Liver (tissue), 9 donors: ENCODE measurements around the gene TCHP. TPM values are rescaled to one million over a fixed set of nuclear protein-coding genes. Genes with fewer than 3 reads are reported as not detected.
"Not testable (repeated sequence)": the region's sequence is repeated elsewhere in the genome, so short reads cannot be mapped to it uniquely, and the experiment has no call there.

Experiments
- DNase-seq: peaks from one replicate; pipeline ENCODE4 v3.0.0-alpha.2; 2017; ENCODE audit warnings: low spot score
- H3K27ac ChIP-seq, 2 donors: one replicate each; pipeline ENCODE4 v1.7.0; 2013; ENCODE audit warnings: inconsistent platforms in 2 of 2, low read length in 2 of 2, control low read depth in 1 of 2, low read depth in 1 of 2, mild to moderate bottlenecking in 1 of 2
- H3K27me3 ChIP-seq, 4 donors: one replicate each; pipeline versions ENCODE4 v1.6.1 to v1.7.0; 2013; ENCODE audit warnings: low read length in 3 of 4, inconsistent platforms in 1 of 4, mild to moderate bottlenecking in 1 of 4, moderate library complexity in 1 of 4; ENCODE audit not compliant: control insufficient read depth in 4 of 4, insufficient read depth in 4 of 4
- H3K36me3 ChIP-seq, 4 donors: one replicate each; pipeline versions ENCODE4 v1.6.1 to v1.7.0; 2013; ENCODE audit warnings: low read length in 3 of 4, mild to moderate bottlenecking in 3 of 4, low read depth in 1 of 4, moderate library complexity in 1 of 4; ENCODE audit not compliant: control insufficient read depth in 4 of 4, insufficient read depth in 3 of 4
- H3K4me1 ChIP-seq, 4 donors: one replicate each; pipeline versions ENCODE4 v1.6.1 to v1.7.0; 2013; ENCODE audit warnings: low read length in 3 of 4, mild to moderate bottlenecking in 3 of 4, moderate library complexity in 1 of 4; ENCODE audit not compliant: control insufficient read depth in 4 of 4, insufficient read depth in 4 of 4
- H3K4me3 ChIP-seq, 3 donors: one replicate each; pipeline versions ENCODE4 v1.6.1 to v1.7.0; 2013; ENCODE audit warnings: low read length in 3 of 3, control low read depth in 1 of 3, low read depth in 1 of 3, mild to moderate bottlenecking in 1 of 3
- H3K9ac ChIP-seq, 2 donors: one replicate each; pipeline ENCODE4 v1.7.0; 2013; ENCODE audit warnings: low read length in 2 of 2, mild to moderate bottlenecking in 2 of 2, moderate library complexity in 2 of 2, control low read depth in 1 of 2, low read depth in 1 of 2
- H3K9me3 ChIP-seq, 4 donors: one replicate each; pipeline versions ENCODE4 v1.6.1 to v1.7.0; 2013; ENCODE audit warnings: low read length in 3 of 4; ENCODE audit not compliant: control insufficient read depth in 4 of 4
- EGR1 ChIP-seq, 2 donors: IDR thresholded peaks; 2 replicates each; pipeline ENCODE4 v1.6.1; 2016 to 2018; ENCODE audit warnings: antibody characterized with exemption in 2 of 2, low read depth in 2 of 2
- FOXA1 ChIP-seq: IDR thresholded peaks from 2 replicates; pipeline ENCODE4 v1.6.1; 2016; ENCODE audit warnings: antibody characterized with exemption
- FOXA2 ChIP-seq: IDR thresholded peaks from 2 replicates; pipeline ENCODE4 v1.6.1; 2016; ENCODE audit warnings: antibody characterized with exemption
- HNF4A ChIP-seq, 2 donors: conservative IDR thresholded peaks; 2 replicates each; pipeline ENCODE4 v1.6.1; 2016; ENCODE audit warnings: antibody characterized with exemption in 2 of 2, mild to moderate bottlenecking in 2 of 2
- HNF4G ChIP-seq: IDR thresholded peaks from 2 replicates; pipeline ENCODE4 v1.6.1; 2016; ENCODE audit warnings: antibody characterized with exemption
- JUND ChIP-seq, 2 donors: IDR thresholded peaks; 2 replicates each; pipeline ENCODE4 v1.6.1; 2016; ENCODE audit warnings: antibody characterized with exemption in 2 of 2
- NR2F2 ChIP-seq: IDR thresholded peaks from 2 replicates; pipeline ENCODE4 v1.6.1; 2016; ENCODE audit warnings: antibody characterized with exemption
- RAD21 ChIP-seq, 2 donors: IDR thresholded peaks; 2 replicates each; pipeline ENCODE4 v1.6.1; 2016; ENCODE audit warnings: antibody characterized with exemption in 2 of 2, mild to moderate bottlenecking in 2 of 2
- RXRA ChIP-seq, 2 donors: IDR thresholded peaks; 2 replicates each; pipeline ENCODE4 v1.6.1; 2017 to 2018; ENCODE audit warnings: antibody characterized with exemption in 2 of 2, mild to moderate bottlenecking in 1 of 2
- YY1 ChIP-seq: IDR thresholded peaks from 2 replicates; pipeline ENCODE4 v1.6.1; 2016; ENCODE audit warnings: antibody characterized with exemption, mild to moderate bottlenecking
- WGBS: extraction: QIAGEN DNeasy Blood & Tissue Kit; methylation state at CpG from one replicate; pipeline ENCODE4 v1.1.7; 2013; 5-methylcytosine and 5-hydroxymethylcytosine counted together
- polyA plus RNA-seq, 2 donors: library from polyadenylated mRNA; stranded (reverse) in 1 of 2; unstranded in 1 of 2; fragments of 200-250 nt in 1 of 2; fragments of >200 nt in 1 of 2; fragmentation: Nextera tagmentation in 1 of 2; extraction: Ambion mirVana in 1 of 2; gene quantifications; one replicate each; pipeline versions ENCODE4 v1.2.1 to v1.2.3, GENCODE V29; 2013 to 2015
- total RNA-seq, 2 donors: library from RNA; depleted of rRNA; stranded (reverse); fragments of >200 nt; gene quantifications; one replicate each; pipeline ENCODE4 v1.2.3, GENCODE V29; 2014
- TF ChIP-seq, protein P1 (sequence below): fragments of 150-350 bp; IDR thresholded peaks from 2 replicates; pipeline ENCODE4 v1.5.1; 2017; ENCODE audit warnings: improper control_type of control experiment, low read depth, low read length; ENCODE audit not compliant: missing input control
- TF ChIP-seq, protein P2 (sequence below): IDR thresholded peaks from 2 replicates; pipeline ENCODE4 v1.6.1; 2016; ENCODE audit warnings: antibody characterized with exemption
- donor health status: healthy.
- donor health status: healthy.
- donor health status: healthy.
- donor health status: healthy.
- donor health status: healthy.

The TCHP gene
- total and polyA plus RNA-seq, 4 donors = 5.0 to 9.8 (median 5.2) TPM

DNA sequence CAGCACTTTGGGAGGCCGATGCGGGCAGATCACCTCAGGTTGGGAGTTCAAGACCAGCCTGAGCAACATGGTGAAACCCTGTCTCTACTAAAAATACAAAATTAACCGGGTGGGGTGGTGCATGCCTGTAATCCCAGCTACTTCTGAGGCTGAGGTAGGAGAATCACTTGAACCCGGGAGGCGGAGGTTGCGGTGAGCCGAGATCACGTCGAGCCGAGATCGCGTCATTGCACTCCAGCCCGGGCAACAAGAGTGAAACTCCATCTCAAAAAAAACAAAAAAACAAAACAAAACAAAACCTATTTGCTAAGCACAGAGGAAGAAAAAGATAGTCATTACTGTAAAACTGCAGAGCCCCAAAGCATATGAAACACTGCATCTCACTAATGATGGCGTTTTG is 29.3 kb downstream of the TCHP start:
- 95% methylated on average over 14 of the region's 14 CpGs for WGBS
- H3K27ac ChIP-seq, H3K4me3 ChIP-seq, H3K9me3 ChIP-seq, H3K9ac ChIP-seq, H3K27me3 ChIP-seq, H3K4me1 ChIP-seq, DNase-seq: not testable (repeated sequence)
- peaks cover 7 to 40% (median 29%) of the 10 kb centered on the region in 4 donors for H3K36me3 ChIP-seq

DNA sequence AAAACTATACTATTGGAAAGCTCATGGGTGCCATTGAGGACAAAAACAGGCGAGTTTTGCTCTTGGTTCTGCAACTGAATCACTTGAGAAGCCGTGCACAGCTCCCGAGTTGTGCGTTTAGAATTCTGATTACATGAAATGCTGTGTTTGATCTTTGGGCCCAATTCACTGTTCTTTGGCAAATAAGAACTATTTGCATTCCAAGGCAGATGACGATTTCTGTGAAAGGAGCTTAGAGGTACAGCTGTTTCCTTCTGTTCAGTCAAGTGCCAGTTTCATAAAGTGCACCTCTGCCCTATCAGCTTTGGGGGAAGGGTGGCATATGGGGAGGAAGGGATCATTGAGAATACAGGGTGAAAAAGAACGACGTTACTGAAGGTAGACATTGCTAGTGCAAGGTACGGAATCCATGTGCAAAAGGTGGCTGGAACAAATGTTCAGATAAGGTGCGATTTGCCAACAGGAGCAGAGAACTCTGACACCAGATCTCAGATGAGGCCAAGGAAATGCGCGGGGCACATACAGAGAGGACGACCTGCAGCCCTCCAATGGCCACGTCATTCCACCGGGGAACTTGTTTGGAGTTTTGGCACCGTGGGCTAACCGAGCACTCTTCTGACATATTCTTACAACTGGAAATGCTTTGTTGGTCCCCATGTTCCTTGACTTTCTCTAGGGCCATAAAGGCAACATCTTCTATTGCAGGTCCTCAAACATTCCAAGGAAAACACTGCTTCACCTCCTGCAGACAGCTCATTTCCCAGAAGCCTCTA is 30.1 kb downstream of the TCHP start:
- Histone ChIP-seq H3K9me3 (no peaks in the 10 kb centered on the region), H3K4me3 (no peak overlapping the region), H3K27me3 (no peaks in the 10 kb centered on the region), H3K36me3 (peaks cover 7 to 42% (median 29%) of the 10 kb centered on the region in 4 donors), H3K9ac (no peak overlapping the region), H3K27ac (no peak overlapping the region), H3K4me1 (no peaks in the 10 kb centered on the region)
- TF ChIP-seq FOXA2 (no peak), HNF4G (no peak)
- TF ChIP-seq, protein P1, sequence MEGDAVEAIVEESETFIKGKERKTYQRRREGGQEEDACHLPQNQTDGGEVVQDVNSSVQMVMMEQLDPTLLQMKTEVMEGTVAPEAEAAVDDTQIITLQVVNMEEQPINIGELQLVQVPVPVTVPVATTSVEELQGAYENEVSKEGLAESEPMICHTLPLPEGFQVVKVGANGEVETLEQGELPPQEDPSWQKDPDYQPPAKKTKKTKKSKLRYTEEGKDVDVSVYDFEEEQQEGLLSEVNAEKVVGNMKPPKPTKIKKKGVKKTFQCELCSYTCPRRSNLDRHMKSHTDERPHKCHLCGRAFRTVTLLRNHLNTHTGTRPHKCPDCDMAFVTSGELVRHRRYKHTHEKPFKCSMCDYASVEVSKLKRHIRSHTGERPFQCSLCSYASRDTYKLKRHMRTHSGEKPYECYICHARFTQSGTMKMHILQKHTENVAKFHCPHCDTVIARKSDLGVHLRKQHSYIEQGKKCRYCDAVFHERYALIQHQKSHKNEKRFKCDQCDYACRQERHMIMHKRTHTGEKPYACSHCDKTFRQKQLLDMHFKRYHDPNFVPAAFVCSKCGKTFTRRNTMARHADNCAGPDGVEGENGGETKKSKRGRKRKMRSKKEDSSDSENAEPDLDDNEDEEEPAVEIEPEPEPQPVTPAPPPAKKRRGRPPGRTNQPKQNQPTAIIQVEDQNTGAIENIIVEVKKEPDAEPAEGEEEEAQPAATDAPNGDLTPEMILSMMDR = no peak
- 83% methylated on average over 16 of the region's 16 CpGs for WGBS
- no peak for DNase-seq

DNA sequence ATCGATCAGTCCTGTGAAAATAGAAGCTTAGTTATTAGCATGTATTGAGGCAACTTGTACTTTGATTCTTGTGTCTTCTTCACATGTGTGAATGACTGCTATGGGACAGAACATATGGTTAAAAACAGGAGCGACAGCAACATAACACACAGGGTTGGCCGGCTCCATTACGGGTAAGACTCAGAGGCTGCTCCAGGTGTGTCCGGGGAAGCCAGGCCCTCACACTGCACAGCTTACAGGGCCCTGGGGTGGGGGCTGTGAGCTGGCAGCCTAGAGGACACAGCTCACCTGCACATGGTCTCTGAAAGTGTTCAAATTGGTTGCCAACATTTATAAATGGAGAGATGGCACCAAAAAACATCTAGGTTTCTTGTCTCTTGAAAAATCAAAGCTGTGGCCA is 31.1 kb downstream of the TCHP start:
- H3K27ac ChIP-seq = no peak overlapping the region
- no peak for TF ChIP-seq FOXA1
- TF ChIP-seq EGR1 (IDR thresholded peaks at IDR 0.05; ENCODE audit: low read depth in 2 of 2) = no peak
- TF ChIP-seq, protein P2, sequence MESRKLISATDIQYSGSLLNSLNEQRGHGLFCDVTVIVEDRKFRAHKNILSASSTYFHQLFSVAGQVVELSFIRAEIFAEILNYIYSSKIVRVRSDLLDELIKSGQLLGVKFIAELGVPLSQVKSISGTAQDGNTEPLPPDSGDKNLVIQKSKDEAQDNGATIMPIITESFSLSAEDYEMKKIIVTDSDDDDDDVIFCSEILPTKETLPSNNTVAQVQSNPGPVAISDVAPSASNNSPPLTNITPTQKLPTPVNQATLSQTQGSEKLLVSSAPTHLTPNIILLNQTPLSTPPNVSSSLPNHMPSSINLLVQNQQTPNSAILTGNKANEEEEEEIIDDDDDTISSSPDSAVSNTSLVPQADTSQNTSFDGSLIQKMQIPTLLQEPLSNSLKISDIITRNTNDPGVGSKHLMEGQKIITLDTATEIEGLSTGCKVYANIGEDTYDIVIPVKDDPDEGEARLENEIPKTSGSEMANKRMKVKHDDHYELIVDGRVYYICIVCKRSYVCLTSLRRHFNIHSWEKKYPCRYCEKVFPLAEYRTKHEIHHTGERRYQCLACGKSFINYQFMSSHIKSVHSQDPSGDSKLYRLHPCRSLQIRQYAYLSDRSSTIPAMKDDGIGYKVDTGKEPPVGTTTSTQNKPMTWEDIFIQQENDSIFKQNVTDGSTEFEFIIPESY = no peak
- no peak for TF ChIP-seq NR2F2
- no peak for TF ChIP-seq FOXA2
- H3K9ac ChIP-seq = no peak overlapping the region
- no peaks in the 10 kb centered on the region for H3K27me3 ChIP-seq
- no peaks in the 10 kb centered on the region for H3K9me3 ChIP-seq
- H3K4me3 ChIP-seq = no peak overlapping the region
- no peaks in the 10 kb centered on the region for H3K4me1 ChIP-seq
- no peak for DNase-seq
- peaks cover 9 to 46% (median 31%) of the 10 kb centered on the region in 4 donors for H3K36me3 ChIP-seq
- 96% methylated on average over 5 of the region's 5 CpGs for WGBS

DNA sequence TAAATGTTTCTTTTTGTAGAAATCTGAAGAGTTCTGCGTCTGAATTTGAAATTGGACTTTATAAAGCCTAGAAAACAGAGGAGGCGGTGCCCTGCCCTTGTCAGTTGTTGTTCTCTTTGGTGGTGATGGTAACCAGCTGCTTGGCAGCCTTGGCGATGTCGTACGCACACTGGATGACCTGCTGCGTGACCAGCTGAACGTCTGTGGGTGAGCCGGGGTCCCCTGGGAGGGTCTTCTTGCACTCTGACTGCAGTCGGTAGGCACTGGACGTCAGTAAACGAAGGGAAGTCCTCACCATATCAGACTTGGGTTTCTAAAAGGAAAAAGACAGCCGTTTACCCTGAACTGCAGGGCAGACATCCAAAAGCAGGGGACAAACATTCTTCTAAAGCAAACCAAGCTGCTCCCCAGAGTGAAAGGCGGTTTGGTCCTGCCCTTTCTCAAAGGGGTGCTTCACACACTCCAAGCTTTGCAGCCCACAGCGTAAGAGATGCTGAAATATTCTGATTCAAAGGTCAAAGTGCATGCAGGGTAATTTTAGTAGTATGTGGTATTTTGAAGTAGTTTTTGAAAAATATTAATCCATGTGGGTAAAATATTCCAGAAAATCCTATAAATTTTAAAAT is 32.9 kb downstream of the TCHP start:
- WGBS = 76% methylated on average over 14 of the region's 14 CpGs
- H3K27ac ChIP-seq = no peak overlapping the region
- peaks cover 9 to 58% (median 42%) of the 10 kb centered on the region in 4 donors for H3K36me3 ChIP-seq
- no peaks in the 10 kb centered on the region for H3K4me1 ChIP-seq
- no peaks in the 10 kb centered on the region for H3K27me3 ChIP-seq
- no peak for DNase-seq
- H3K9me3 ChIP-seq = no peaks in the 10 kb centered on the region
- H3K9ac ChIP-seq = no peak overlapping the region
- TF ChIP-seq RXRA (IDR thresholded peaks at IDR 0.05) (no peak), HNF4A (conservative IDR thresholded peaks at IDR 0.05) (no peak), RAD21 (IDR thresholded peaks at IDR 0.05) (no peak), JUND (IDR thresholded peaks at IDR 0.05) (no peak), NR2F2 (peak; percentile 75), YY1 (no peak), EGR1 (IDR thresholded peaks at IDR 0.05; ENCODE audit: low read depth in 2 of 2) (no peak)
- TF ChIP-seq, protein P1 = no peak
- no peak overlapping the region for H3K4me3 ChIP-seq
